Heart left ventricle (tissue), 16 donors: Measurements from ENCODE around the gene SALL3. TPM values are rescaled to one million over a fixed set of nuclear protein-coding genes. Genes with fewer than 3 reads are reported as not detected.
"Not testable (repeated sequence)": the region's sequence is repeated elsewhere in the genome, so short reads cannot be mapped to it uniquely, and the experiment has no call there.

Experiments
- ATAC-seq, 4 donors: fragments of 200-7000 bp; cut with Tn5 transposase; one replicate each; pipeline ENCODE4 v1.9.1; 2020 to 2022; ENCODE audit warnings: moderate library complexity in 4 of 4, mild to moderate bottlenecking in 3 of 4, moderate number of reproducible peaks in 1 of 4
- DNase-seq, 5 donors: peaks; one replicate each; pipeline ENCODE4 v3.0.0-alpha.2; 2020
- H3K27ac ChIP-seq, 12 donors: fragments of 200-600 bp; sonication (generic) in 4 of 12; one replicate each; pipeline versions ENCODE4 v1.5.0 to v1.8.0; 2016 to 2022; ENCODE audit warnings: mild to moderate bottlenecking in 2 of 12
- H3K27me3 ChIP-seq, 9 donors: fragments of 200-600 bp; sonication (generic) in 2 of 9; one replicate each; pipeline versions ENCODE4 v1.5.1 to v1.8.0; 2016 to 2022; ENCODE audit warnings: mild to moderate bottlenecking in 3 of 9
- H3K36me3 ChIP-seq, 9 donors: fragments of 200-600 bp; sonication (generic) in 2 of 9; one replicate each; pipeline versions ENCODE4 v1.5.0 to v1.8.0; 2018 to 2022; ENCODE audit warnings: mild to moderate bottlenecking in 2 of 9
- H3K4me1 ChIP-seq, 12 donors: fragments of 200-600 bp; sonication (generic) in 4 of 12; one replicate each; pipeline versions ENCODE4 v1.5.0 to v1.8.0; 2016 to 2022; ENCODE audit warnings: mild to moderate bottlenecking in 3 of 12
- H3K4me3 ChIP-seq, 12 donors: fragments of 200-600 bp; sonication (generic) in 4 of 12; one replicate each; pipeline versions ENCODE4 v1.5.0 to v1.8.0; 2017 to 2022; ENCODE audit warnings: mild to moderate bottlenecking in 9 of 12, moderate library complexity in 4 of 12
- H3K9me3 ChIP-seq, 12 donors: fragments of 200-600 bp; sonication (generic) in 4 of 12; one replicate each; pipeline versions ENCODE4 v1.5.0 to v1.8.0; 2016 to 2022; ENCODE audit warnings: mild to moderate bottlenecking in 1 of 12
- POLR2A ChIP-seq, 2 donors: fragments of 450-650 bp; IDR thresholded peaks; one replicate each; pipeline ENCODE4 v1.6.1; 2017; ENCODE audit warnings: antibody characterized with exemption in 2 of 2, mild to moderate bottlenecking in 2 of 2, moderate library complexity in 2 of 2
- WGBS, 4 donors: extraction: QIAGEN DNeasy Blood & Tissue Kit in 2 of 4; methylation state at CpG; one replicate each; pipeline versions ENCODE4 v1.1.5 to v1.1.7; 2013 to 2018; 5-methylcytosine and 5-hydroxymethylcytosine counted together
- intact Hi-C, 10 donors: fragments of 100-400 bp; cut with DNase I; formaldehyde crosslinking; loops; one replicate each; pipeline versions ENCODE4 v1.11.1 to v1.14.2; 2022
- polyA plus RNA-seq, 2 donors: library from polyadenylated mRNA; stranded (reverse); fragments of 200-250 nt; gene quantifications; one replicate each; pipeline ENCODE4 v1.2.3, GENCODE V29; 2013
- total RNA-seq, 9 donors: library from RNA; depleted of rRNA in 2 of 9; stranded (reverse); fragments of >200 nt in 2 of 9; fragmentation: NEBNext Ultra II Directional in 3 of 9; extraction: Animal tissue kit (Norgen Biotek cat#: 25700) in 3 of 9; gene quantifications; one replicate each; pipeline versions ENCODE4 v1.1.0 to v1.2.4, GENCODE V29; 2016 to 2023
- TF ChIP-seq, protein P1 (sequence below), 12 donors: fragments of 200-600 bp; sonication (generic) in 4 of 12; IDR thresholded peaks; one replicate each; pipeline versions ENCODE4 v1.5.0 to v1.8.0; 2018 to 2022; ENCODE audit warnings: antibody characterized with exemption in 12 of 12, mild to moderate bottlenecking in 5 of 12
- donor health status: ischemic (EF 13 %, LVEDD 7.1; RV severe dilation, severe dysfunction).
- donor health status: healthy with polysubstance abuse.
- donor health status: DM: no; HTN: yes; CAD: no.
- donor health status: DM: no; HTN: no; CAD: no.
- donor health status: ischemic (EF 25% LVEDD 6.9; RV normal size, moderate dysfunction).
- donor health status: ischemic (EF 25% LVEDD 5.7; RV mildly dilated, moderate dysfunction).
- donor health status: healthy.
- donor health status: DM: yes; HTN: yes; CAD: no.
- donor health status: ischemic (EF 35%, LVEDD 5.7; RV mildly dilated, moderate dysfunction).
- donor health status: nonischemic (EF 11% LVEDD 7.7; RV severe dilation, severe dysfunction).
- donor health status: DM: yes; HTN: yes; CAD: no.
- donor health status: PGD.
- donor health status: ischemic (EF 29% LVEDD 5.4; RV normal size, mild dysfunction).
- donor health status: nonischemic (EF 23%, LVEDD 6.1; RV moderate dilation, normal function).

SALL3 gene
- total and polyA plus RNA-seq, 11 donors: 0.04 to 0.17 (median 0.06) TPM; not detected in 3

- peaks cover 0 to 16% (median 0%) of the 10 kb centered on the region in 9 donors for H3K27me3 ChIP-seq
- no peak for ATAC-seq
- WGBS, 4 donors: 68 to 76% (median 74%) methylated on average over 11 to 23 of the region's 23 CpGs
- intact Hi-C loops: no loop called here
- H3K9me3 ChIP-seq: no peaks in the 10 kb centered on the region
- no peak for DNase-seq
- H3K4me1 ChIP-seq: no peaks in the 10 kb centered on the region
- no peaks in the 10 kb centered on the region for H3K36me3 ChIP-seq
- no peak overlapping the region for H3K4me3 ChIP-seq
- no peak overlapping the region for H3K27ac ChIP-seq
- TF ChIP-seq, protein P1, sequence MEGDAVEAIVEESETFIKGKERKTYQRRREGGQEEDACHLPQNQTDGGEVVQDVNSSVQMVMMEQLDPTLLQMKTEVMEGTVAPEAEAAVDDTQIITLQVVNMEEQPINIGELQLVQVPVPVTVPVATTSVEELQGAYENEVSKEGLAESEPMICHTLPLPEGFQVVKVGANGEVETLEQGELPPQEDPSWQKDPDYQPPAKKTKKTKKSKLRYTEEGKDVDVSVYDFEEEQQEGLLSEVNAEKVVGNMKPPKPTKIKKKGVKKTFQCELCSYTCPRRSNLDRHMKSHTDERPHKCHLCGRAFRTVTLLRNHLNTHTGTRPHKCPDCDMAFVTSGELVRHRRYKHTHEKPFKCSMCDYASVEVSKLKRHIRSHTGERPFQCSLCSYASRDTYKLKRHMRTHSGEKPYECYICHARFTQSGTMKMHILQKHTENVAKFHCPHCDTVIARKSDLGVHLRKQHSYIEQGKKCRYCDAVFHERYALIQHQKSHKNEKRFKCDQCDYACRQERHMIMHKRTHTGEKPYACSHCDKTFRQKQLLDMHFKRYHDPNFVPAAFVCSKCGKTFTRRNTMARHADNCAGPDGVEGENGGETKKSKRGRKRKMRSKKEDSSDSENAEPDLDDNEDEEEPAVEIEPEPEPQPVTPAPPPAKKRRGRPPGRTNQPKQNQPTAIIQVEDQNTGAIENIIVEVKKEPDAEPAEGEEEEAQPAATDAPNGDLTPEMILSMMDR (IDR thresholded peaks at IDR 0.05): no peak
- TF ChIP-seq POLR2A (IDR thresholded peaks at IDR 0.05): no peak
These were observed 39.7 kb upstream of the SALL3 start for GRCh38 chr18:78939734-78940494.

DNA sequence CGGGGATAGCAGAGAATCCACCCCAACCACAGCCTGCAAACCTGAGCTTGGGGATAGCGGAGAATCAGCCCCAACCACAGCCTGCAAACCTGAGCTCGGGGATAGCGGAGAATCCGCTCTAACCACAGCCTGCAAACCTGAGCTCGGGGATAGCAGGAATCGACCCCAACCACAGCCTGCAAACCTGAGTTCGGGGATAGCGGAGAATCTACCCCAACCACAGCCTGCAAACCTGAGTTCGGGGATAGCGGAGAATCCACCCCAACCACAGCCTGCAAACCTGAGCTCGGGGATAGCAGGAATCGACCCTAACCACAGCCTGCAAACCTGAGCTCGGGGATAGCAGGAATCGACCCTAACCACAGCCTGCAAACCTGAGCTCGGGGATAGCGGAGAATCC, 37.4 kb upstream of the SALL3 start:
- not testable (repeated sequence) for H3K36me3 ChIP-seq

DNA sequence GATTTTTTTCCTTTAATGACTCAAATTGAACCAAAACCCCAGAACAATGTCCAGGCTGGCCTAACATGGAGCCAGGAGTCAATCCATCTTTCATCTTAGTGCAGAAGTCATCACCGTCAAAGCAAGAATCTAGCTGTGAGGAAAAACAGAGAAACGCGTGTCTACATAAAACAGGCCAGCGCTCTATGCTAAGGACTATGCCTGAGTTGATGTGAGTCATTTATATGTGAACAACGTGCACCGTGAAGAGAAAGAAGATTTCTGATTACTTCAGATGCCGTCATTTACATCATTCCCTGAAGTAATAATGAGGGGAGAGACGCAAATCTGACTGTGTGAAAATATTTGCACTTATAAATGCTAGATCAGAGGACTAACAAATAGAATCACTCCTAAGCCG, 34.0 kb upstream of the SALL3 start:
- Histone ChIP-seq H3K27me3 (peaks cover 0 to 47% (median 3%) of the 10 kb centered on the region in 9 donors), H3K36me3 (no peaks in the 10 kb centered on the region), H3K9me3 (no peaks in the 10 kb centered on the region), H3K27ac (no peak overlapping the region), H3K4me1 (no peaks in the 10 kb centered on the region), H3K4me3 (no peak overlapping the region)
- DNase-seq (no peak), ATAC-seq (no peak)
- intact Hi-C loops: no loop called here
- 58 to 63% (median 62%) methylated on average over 9 of the region's 9 CpGs for WGBS, 4 donors
- TF ChIP-seq, protein P1 (IDR thresholded peaks at IDR 0.05): no peak
- TF ChIP-seq POLR2A (IDR thresholded peaks at IDR 0.05): no peak

More for the DNA sequence above, 37.4 kb upstream of the SALL3 start:
- H3K4me3 ChIP-seq, ATAC-seq, H3K9me3 ChIP-seq, H3K4me1 ChIP-seq, intact Hi-C loops, DNase-seq, H3K27ac ChIP-seq: not testable (repeated sequence)
- 86 to 94% (median 92%) methylated on average over 16 to 17 of the region's 17 CpGs for WGBS, 4 donors
- peaks cover 0 to 30% (median 3%) of the 10 kb centered on the region in 9 donors for H3K27me3 ChIP-seq

- Histone ChIP-seq H3K4me3 (no peak overlapping the region), H3K9me3 (no peaks in the 10 kb centered on the region), H3K36me3 (no peaks in the 10 kb centered on the region), H3K27me3 (peaks cover 0 to 47% (median 3%) of the 10 kb centered on the region in 9 donors), H3K4me1 (no peaks in the 10 kb centered on the region), H3K27ac (no peak overlapping the region)
- DNase-seq (no peak), ATAC-seq (no peak)
- WGBS, 4 donors: 83 to 91% (median 88%) methylated on average over 15 of the region's 15 CpGs
- intact Hi-C loops: no loop called here
- no peak for TF ChIP-seq POLR2A (IDR thresholded peaks at IDR 0.05)
- TF ChIP-seq, protein P1 (IDR thresholded peaks at IDR 0.05): no peak
These were observed 32.3 kb upstream of the SALL3 start for GRCh38 chr18:78947291-78947690.
